Right cardiac atrium (tissue), 5 donors: ENCODE results near the gene UQCRC1. TPM values are rescaled to one million over a fixed set of nuclear protein-coding genes. Genes with fewer than 3 reads are reported as not detected.

Source experiments
- ATAC-seq, 2 donors: fragments of 200-7000 bp; cut with Tn5 transposase; one replicate each; pipeline versions ENCODE4 v1.8.0 to v1.9.1; 2020; ENCODE audit warnings: moderate library complexity in 2 of 2, mild to moderate bottlenecking in 1 of 2
- DNase-seq, 3 donors: peaks; one replicate each; pipeline ENCODE4 v3.0.0-alpha.2; 2020
- H3K27ac ChIP-seq: one replicate; pipeline ENCODE4 v1.5.1; 2013; ENCODE audit warnings: mild to moderate bottlenecking, low read length, control low read depth, moderate library complexity
- H3K27me3 ChIP-seq: one replicate; pipeline ENCODE4 v1.6.1; 2013; ENCODE audit not compliant: control insufficient read depth, insufficient read depth
- H3K4me1 ChIP-seq: one replicate; pipeline ENCODE4 v1.6.1; 2013; ENCODE audit warnings: low read length; ENCODE audit not compliant: control insufficient read depth, insufficient read depth
- H3K4me3 ChIP-seq: one replicate; pipeline ENCODE4 v1.5.1; 2013; ENCODE audit warnings: low read length, control low read depth
- H3K9me3 ChIP-seq: one replicate; pipeline ENCODE4 v1.6.1; 2013; ENCODE audit warnings: low read length; ENCODE audit not compliant: control insufficient read depth
- WGBS: extraction: QIAGEN DNeasy Blood & Tissue Kit; methylation state at CpG from one replicate; pipeline ENCODE4 v1.1.7; 2013; 5-methylcytosine and 5-hydroxymethylcytosine counted together
- intact Hi-C, 4 donors: fragments of 100-400 bp; cut with DNase I; formaldehyde crosslinking; loops; one replicate each; pipeline versions ENCODE4 v1.11.0 to v1.14.0; 2022 to 2023
- polyA plus RNA-seq: library from polyadenylated mRNA; stranded (reverse); fragments of 200-250 nt; gene quantifications from one replicate; pipeline ENCODE4 v1.2.3, GENCODE V29; 2013
- total RNA-seq, 4 donors: library from RNA; stranded (reverse); fragmentation: NEBNext Ultra II Directional; extraction: Animal tissue kit (Norgen Biotek cat#: 25700); gene quantifications; one replicate each; pipeline ENCODE4 v1.2.1, GENCODE V29; 2021
- donor health status: healthy with polysubstance abuse.
- donor health status: DM: no; HTN: yes; CAD: no.
- donor health status: DM: no; HTN: no; CAD: no.
- donor health status: DM: no; HTN: yes; CAD: no; lungs with severe emphysema.
- donor health status: DM: yes; HTN: yes; CAD: no.

Gene UQCRC1
- total and polyA plus RNA-seq, 5 donors, result 622 to 865 (median 649) TPM

- DNase-seq, result peak in 1 of 3 donors; percentile 30
- Histone ChIP-seq H3K27me3 (no peaks in the 10 kb centered on the region), H3K27ac (no peak overlapping the region), H3K4me1 (no peaks in the 10 kb centered on the region), H3K9me3 (peaks cover 2% of the 10 kb centered on the region), H3K4me3 (no peak overlapping the region)
- ATAC-seq, result no peak
- 83% methylated on average over 7 of the region's 7 CpGs for WGBS
- intact Hi-C loops, result no loop called here
These were observed 10.4 kb upstream of the UQCRC1 start for GRCh38 chr3:48619541-48620524.

GRCh38 chr3:48617559-48617958 is 8.1 kb upstream of the UQCRC1 start:
- ATAC-seq (no peak), DNase-seq (peak in 1 of 3 donors; percentile 4)
- Histone ChIP-seq H3K4me3 (no peak overlapping the region), H3K27me3 (no peaks in the 10 kb centered on the region), H3K9me3 (peaks cover 2% of the 10 kb centered on the region), H3K27ac (no peak overlapping the region), H3K4me1 (no peaks in the 10 kb centered on the region)
- 97% methylated on average over 4 of the region's 4 CpGs for WGBS
- intact Hi-C loops, result no loop called here

- Histone ChIP-seq H3K27ac (no peak overlapping the region), H3K27me3 (no peaks in the 10 kb centered on the region), H3K4me3 (no peak overlapping the region), H3K4me1 (no peaks in the 10 kb centered on the region), H3K9me3 (peaks cover 2% of the 10 kb centered on the region)
- no peak for DNase-seq
- intact Hi-C loops, result no loop called here
- 63% methylated on average over 3 of the region's 3 CpGs for WGBS
- no peak for ATAC-seq
These were observed 4.6 kb upstream of the UQCRC1 start for GRCh38 chr3:48614044-48614443.

GRCh38 chr3:48612309-48612708 is 2.9 kb upstream of the UQCRC1 start:
- 46% methylated on average over 1 of the region's 1 CpG for WGBS
- Histone ChIP-seq H3K27ac (no peak overlapping the region), H3K4me3 (no peak overlapping the region), H3K27me3 (no peaks in the 10 kb centered on the region), H3K4me1 (peaks cover 2% of the 10 kb centered on the region), H3K9me3 (peaks cover under 1% of the 10 kb centered on the region)
- intact Hi-C loops, result no loop called here
- DNase-seq (no peak), ATAC-seq (no peak)

- Histone ChIP-seq H3K27ac (no peak overlapping the region), H3K4me1 (peaks cover 2% of the 10 kb centered on the region), H3K27me3 (no peaks in the 10 kb centered on the region), H3K4me3 (no peak overlapping the region), H3K9me3 (no peaks in the 10 kb centered on the region)
- 93% methylated on average over 5 of the region's 5 CpGs for WGBS
- intact Hi-C loops, result no loop called here
- DNase-seq, result peak in 1 of 3 donors; percentile 5
- ATAC-seq, result no peak
These were observed 1.9 kb downstream of the UQCRC1 start for GRCh38 chr3:48607519-48607918.

- DNase-seq (peak; percentile 52 to 86 (median 82)), ATAC-seq (peak in 1 of 2 donors; percentile 4)
- peaks cover 19% of the 10 kb centered on the region for H3K4me1 ChIP-seq
- no peaks in the 10 kb centered on the region for H3K9me3 ChIP-seq
- H3K27me3 ChIP-seq, result no peaks in the 10 kb centered on the region
- intact Hi-C loops, result no loop called here
- H3K4me3 ChIP-seq, result no peak overlapping the region
- H3K27ac ChIP-seq, result peak overlapping the region; percentile 63
- WGBS, result 41% methylated on average over 2 of the region's 2 CpGs
These were observed 7.8 kb downstream of the UQCRC1 start for GRCh38 chr3:48601622-48601994.

- peak in 2 of 3 donors; percentile 30 for DNase-seq
- no peak for ATAC-seq
- H3K4me3 ChIP-seq, result no peak overlapping the region
These were observed 8.5 kb downstream of the UQCRC1 start for GRCh38 chr3:48600711-48601621.

GRCh38 chr3:48599509-48600285 is 9.7 kb downstream of the UQCRC1 start:
- H3K4me1 ChIP-seq, result peaks cover 25% of the 10 kb centered on the region

More at GRCh38 chr3:48600711-48601621, 8.5 kb downstream of the UQCRC1 start:
- H3K4me1 ChIP-seq, result peaks cover 22% of the 10 kb centered on the region
- 94% methylated on average over 19 of the region's 19 CpGs for WGBS
- intact Hi-C loops, result no loop called here
- H3K27ac ChIP-seq, result peak overlapping the region; percentile 63
- no peaks in the 10 kb centered on the region for H3K27me3 ChIP-seq
- H3K9me3 ChIP-seq, result no peaks in the 10 kb centered on the region

GRCh38 chr3:48599077-48599501 is 10.4 kb downstream of the UQCRC1 start:
- intact Hi-C loops, result no loop called here
- Histone ChIP-seq H3K27me3 (no peaks in the 10 kb centered on the region), H3K9me3 (no peaks in the 10 kb centered on the region), H3K4me1 (peaks cover 25% of the 10 kb centered on the region), H3K4me3 (no peak overlapping the region), H3K27ac (peak overlapping the region; percentile 89)
- peak in 2 of 3 donors; percentile 43 to 50 for DNase-seq
- no peak for ATAC-seq
- 74% methylated on average over 11 of the region's 11 CpGs for WGBS

More at GRCh38 chr3:48599509-48600285, 9.7 kb downstream of the UQCRC1 start:
- WGBS, result 93% methylated on average over 12 of the region's 12 CpGs
- Histone ChIP-seq H3K27me3 (no peaks in the 10 kb centered on the region), H3K9me3 (no peaks in the 10 kb centered on the region), H3K27ac (peak overlapping the region; percentile 89), H3K4me3 (no peak overlapping the region)
- peak in 2 of 3 donors; percentile 39 to 55 for DNase-seq
- no peak for ATAC-seq
- intact Hi-C loops, result no loop called here

GRCh38 chr3:48598323-48599076 is 10.9 kb downstream of the UQCRC1 start:
- WGBS, result 35% methylated on average over 5 of the region's 5 CpGs
- Histone ChIP-seq H3K9me3 (no peaks in the 10 kb centered on the region), H3K27ac (peak overlapping the region; percentile 94), H3K4me1 (peaks cover 25% of the 10 kb centered on the region), H3K27me3 (no peaks in the 10 kb centered on the region), H3K4me3 (no peak overlapping the region)
- peak; percentile 53 to 73 for ATAC-seq
- peak; percentile 47 to 79 (median 78) for DNase-seq
- intact Hi-C loops, result no loop called here
